PFSK-1 (cell line): ENCODE results near the gene C2orf80.

ENCODE experiments used
- FOXP2 ChIP-seq: optimal IDR thresholded peaks from 2 replicates; pipeline ENCODE3; 2011; ENCODE audit warnings: borderline replicate concordance, control low read depth, inconsistent platforms; ENCODE audit not compliant: insufficient read depth; ENCODE audit errors: extremely low read length, extremely low read depth
- POLR2AphosphoS5 ChIP-seq: IDR thresholded peaks from 2 replicates; pipeline ENCODE4 v1.6.1; 2012; ENCODE audit warnings: low read depth, mild to moderate bottlenecking, control low read depth, low read length, moderate library complexity
- REST ChIP-seq, 2 experiments: IDR thresholded peaks; 2 replicates each; pipeline versions ENCODE4 v1.6.1 to v1.8.0; 2011 to 2012; ENCODE audit warnings: low read depth in 2 of 2, low read length in 2 of 2, control low read depth in 1 of 2, inconsistent platforms in 1 of 2, mild to moderate bottlenecking in 1 of 2, moderate library complexity in 1 of 2; ENCODE audit not compliant: insufficient read depth in 1 of 2
- SIN3A ChIP-seq: IDR thresholded peaks from 2 replicates; pipeline ENCODE4 v1.6.1; 2012; ENCODE audit warnings: mild to moderate bottlenecking, low read length, moderate library complexity, borderline replicate concordance; ENCODE audit not compliant: insufficient read depth
- TAF1 ChIP-seq: IDR thresholded peaks from 2 replicates; pipeline ENCODE4 v1.6.1; 2012; ENCODE audit warnings: low read length, control low read depth, borderline replicate concordance; ENCODE audit not compliant: insufficient read depth

The C2orf80 gene

DNA sequence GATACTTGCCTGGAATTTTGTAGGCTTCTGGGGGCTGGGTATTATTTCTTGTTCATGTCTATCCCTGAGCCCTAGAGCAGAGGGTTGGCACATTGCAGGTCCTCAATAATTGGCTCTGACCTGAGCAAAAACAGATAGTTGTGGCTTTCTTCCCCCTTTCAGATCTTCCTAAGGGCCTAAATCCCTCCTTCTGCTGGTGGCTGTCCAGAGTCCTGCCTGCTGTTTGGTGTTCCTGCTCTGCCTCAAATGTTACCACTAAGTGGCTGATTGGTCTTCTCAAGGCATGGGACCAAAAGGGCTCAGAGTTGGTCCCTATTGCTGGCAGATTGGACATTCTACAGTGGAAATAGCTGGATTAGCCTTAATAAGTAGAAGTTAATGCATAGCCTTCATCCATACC, 42.8 kb downstream of the C2orf80 start:
- TF ChIP-seq SIN3A, result no peak
- TF ChIP-seq REST (IDR thresholded peaks at IDR 0.05; ENCODE audit: insufficient read depth in 1 of 2, low read depth in 2 of 2, low read length in 2 of 2), result no peak
- TF ChIP-seq POLR2AphosphoS5, result no peak
- TF ChIP-seq TAF1, result no peak
- no peak for TF ChIP-seq FOXP2

DNA sequence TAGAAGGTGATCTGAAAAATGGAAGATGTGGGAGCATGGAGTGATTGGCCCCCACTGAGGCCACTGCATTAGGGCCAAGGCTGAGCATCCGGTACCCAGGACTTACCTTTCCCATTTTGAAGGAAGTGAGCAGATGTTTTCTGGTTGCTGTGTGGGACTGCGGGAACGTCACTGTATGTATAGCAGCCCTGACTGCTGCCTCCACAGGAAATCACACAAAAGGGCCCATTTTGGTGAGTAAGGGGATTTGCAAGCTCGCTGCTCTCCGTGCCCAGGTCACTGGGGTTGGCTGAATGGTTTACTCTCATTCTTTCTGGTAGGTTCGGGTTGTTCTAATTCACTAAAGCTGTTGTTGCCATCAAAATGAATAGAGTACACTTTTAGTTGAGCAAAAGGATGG, 43.8 kb downstream of the C2orf80 start, which contains the start of gene CRYGB:
Gene CRYGB, minus strand, starts transcription at position 153 of the 400 bp plus-strand sequence. Its CDS starts 38 bp downstream, at position 115.
- TF ChIP-seq FOXP2 (no peak), SIN3A (no peak), TAF1 (no peak), REST (IDR thresholded peaks at IDR 0.05; ENCODE audit: insufficient read depth in 1 of 2, low read depth in 2 of 2, low read length in 2 of 2) (no peak), POLR2AphosphoS5 (no peak)

GRCh38 chr2:208142925-208143799, 46.7 kb downstream of the C2orf80 start:
- TF ChIP-seq FOXP2 (no peak), REST (IDR thresholded peaks at IDR 0.05; ENCODE audit: insufficient read depth in 1 of 2, low read depth in 2 of 2, low read length in 2 of 2) (no peak), POLR2AphosphoS5 (no peak), SIN3A (no peak), TAF1 (no peak)

DNA sequence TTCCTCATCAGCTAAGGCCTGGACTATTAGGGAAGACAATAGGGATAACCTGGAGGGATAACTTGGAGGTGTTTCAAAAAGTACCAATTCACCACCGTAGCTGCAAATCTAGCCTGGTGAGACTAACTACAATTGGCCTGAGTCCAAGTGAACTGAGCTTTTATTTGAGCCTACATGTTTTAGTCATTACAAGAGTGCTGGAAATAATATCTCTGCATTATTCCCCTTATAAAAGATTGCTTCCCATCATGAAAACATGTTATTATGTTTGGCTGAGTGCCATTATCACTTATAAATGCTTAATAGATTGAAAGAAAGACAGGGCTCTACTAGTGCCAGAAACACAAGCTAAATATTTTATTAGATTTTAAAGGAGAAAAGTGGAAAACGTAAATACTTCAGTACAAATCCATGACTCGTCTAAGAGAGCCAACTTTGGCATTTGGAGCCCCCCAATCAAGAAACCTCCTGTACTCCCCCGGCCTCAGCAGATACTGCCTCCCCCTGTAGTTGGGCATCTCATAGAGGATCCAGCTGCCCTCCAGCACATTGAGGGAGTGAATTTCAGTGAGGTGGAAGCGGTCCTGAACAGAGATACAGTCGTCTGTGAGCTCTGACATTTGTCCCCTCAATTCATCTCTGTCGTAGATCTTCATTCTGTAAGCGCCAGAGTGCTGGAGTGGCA, 47.4 kb downstream of the C2orf80 start:
- TF ChIP-seq POLR2AphosphoS5 (no peak), FOXP2 (no peak), REST (IDR thresholded peaks at IDR 0.05; ENCODE audit: insufficient read depth in 1 of 2, low read depth in 2 of 2, low read length in 2 of 2) (no peak), SIN3A (no peak), TAF1 (no peak)
